ENCODE measurements around the gene COMT.

- TF ChIP-seq GATA3 (IDR thresholded peaks at IDR 0.05; ENCODE audit: low read depth, low read length), result no peak
- no peak for TF ChIP-seq GATA2 (IDR thresholded peaks at IDR 0.05; ENCODE audit: low read depth, low read length)
Observed at GRCh38 chr22:19913337-19913936, 28.1 kb upstream of the COMT start.
